ENCODE measurements around the gene LAMB4.

DNA sequence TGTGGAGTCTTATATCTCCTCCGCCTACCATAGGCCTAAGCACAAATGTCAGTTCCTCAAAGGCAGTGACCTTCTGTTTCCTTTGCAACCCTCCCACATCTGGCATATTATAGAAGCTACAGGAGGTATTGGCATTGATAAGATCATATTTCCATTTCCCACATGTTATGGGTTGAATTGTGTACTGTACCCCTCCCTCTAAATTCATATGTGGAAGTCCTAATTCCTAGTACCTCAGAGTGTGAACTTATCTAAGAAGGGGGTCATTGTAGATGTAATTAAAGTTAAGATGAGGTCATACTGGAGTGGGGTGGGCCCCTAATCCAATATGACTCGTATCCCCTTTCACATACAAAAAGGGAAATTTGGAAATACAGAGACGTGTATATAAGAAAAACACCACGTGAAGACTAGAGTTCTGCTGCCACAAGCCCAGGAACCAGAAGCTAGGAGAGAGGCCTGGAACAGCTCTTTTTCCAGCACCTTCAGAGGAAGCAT is 6.1 kb upstream of the LAMB4 start:
- TF ChIP-seq CTCF (IDR thresholded peaks at IDR 0.05; ENCODE audit: control extremely low read depth in 1 of 3, insufficient read depth in 1 of 3, low read depth in 1 of 3, low read length in 3 of 3) (no peak), CBX5 (IDR thresholded peaks at IDR 0.05; ENCODE audit: low read depth, low read length) (no peak), POLR2A (IDR thresholded peaks at IDR 0.05; ENCODE audit: control extremely low read depth in 1 of 2, low read depth in 2 of 2, low read length in 2 of 2) (no peak), POLR2AphosphoS5 (IDR thresholded peaks at IDR 0.05; ENCODE audit: low read depth, low read length) (no peak), CREB1 (IDR thresholded peaks at IDR 0.05) (no peak), RFX5 (IDR thresholded peaks at IDR 0.05; ENCODE audit: borderline replicate concordance, low read depth, low read length) (no peak), CHD1 (IDR thresholded peaks at IDR 0.05; ENCODE audit: low read depth, low read length) (no peak), JUND (IDR thresholded peaks at IDR 0.05; ENCODE audit: low read length) (no peak), EP300 (IDR thresholded peaks at IDR 0.05; ENCODE audit: borderline replicate concordance in 1 of 2, low read depth in 2 of 2, low read length in 2 of 2) (no peak), TBP (IDR thresholded peaks at IDR 0.05; ENCODE audit: low read depth, low read length) (no peak), BRCA1 (IDR thresholded peaks at IDR 0.05; ENCODE audit: low read depth, low read length) (no peak), SIN3A (conservative IDR thresholded peaks at IDR 0.05 in 1 of 2, IDR thresholded peaks at IDR 0.05 in 1 of 2; ENCODE audit: low read depth in 1 of 2, low read length in 2 of 2) (no peak), GABPA (IDR thresholded peaks at IDR 0.05; ENCODE audit: borderline replicate concordance, insufficient read depth, low read length) (no peak), YY1 (IDR thresholded peaks at IDR 0.05; ENCODE audit: low read depth, low read length) (no peak)

Data from H1 (cell line).